Progenitor cell of endocrine pancreas (in vitro differentiated cells): Measurements from ENCODE around the gene PRKAA2. TPM values are rescaled to one million over a fixed set of nuclear protein-coding genes. Genes with fewer than 3 reads are reported as not detected.

Experiments used
- DNase-seq: peaks from one replicate; pipeline ENCODE4 v3.0.0; 2021; ENCODE audit warnings: low spot score; ENCODE audit not compliant: unreplicated experiment
- H3K27ac Mint-ChIP-seq: 2 replicates; pipeline ENCODE4 v1.8.0; 2021; ENCODE audit warnings: mild to moderate bottlenecking, moderate library complexity, mixed read lengths
- H3K27me3 Mint-ChIP-seq: 2 replicates; pipeline ENCODE4 v1.8.0; 2021; ENCODE audit warnings: mixed read lengths
- H3K36me3 Mint-ChIP-seq: 2 replicates; pipeline ENCODE4 v1.8.0; 2022; ENCODE audit warnings: mixed read lengths; ENCODE audit not compliant: insufficient read depth
- H3K4me1 Mint-ChIP-seq: 2 replicates; pipeline ENCODE4 v1.8.0; 2021; ENCODE audit warnings: low read depth, mixed read lengths
- H3K4me3 Mint-ChIP-seq: 2 replicates; pipeline ENCODE4 v1.8.0; 2021; ENCODE audit warnings: low read depth, mild to moderate bottlenecking, moderate library complexity, mixed read lengths
- H3K9me3 Mint-ChIP-seq: 2 replicates; pipeline ENCODE4 v1.8.0; 2021; ENCODE audit warnings: low read depth, mixed read lengths
- total RNA-seq: library from RNA; stranded (reverse); gene quantifications from 2 replicates; pipeline ENCODE4 v1.2.1, GENCODE V29; 2021
- TF ChIP-seq, protein P1 (sequence below): fragments of 200-600 bp; sonication (generic); IDR thresholded peaks from one replicate; pipeline ENCODE4 v1.5.0; 2021; ENCODE audit warnings: antibody characterized with exemption, mild to moderate bottlenecking; ENCODE audit not compliant: unreplicated experiment

Gene PRKAA2
- total RNA-seq, 1 donor from 2014 or later = 8.6 TPM

DNA sequence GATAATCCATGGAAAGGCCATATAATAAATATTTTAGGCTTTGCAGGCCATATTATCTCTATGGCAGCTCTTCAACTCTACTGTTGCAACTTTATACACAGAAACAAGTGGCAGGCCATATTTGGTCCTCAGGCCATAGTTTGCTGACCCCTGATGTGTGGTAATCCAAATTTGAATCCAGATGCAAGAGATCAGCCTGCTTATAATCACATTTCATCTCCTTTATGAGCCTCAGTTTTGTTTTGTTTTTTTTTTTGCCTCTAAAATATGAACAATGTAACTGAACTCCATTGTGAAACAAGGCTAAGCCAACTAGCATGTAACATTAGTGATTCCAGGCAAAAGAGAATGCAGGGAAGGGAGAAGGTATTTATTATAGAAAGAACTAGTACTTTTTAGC, 81.6 kb downstream of the PRKAA2 start:
- no peaks in the 10 kb centered on the region for H3K27me3 Mint-ChIP-seq
- H3K36me3 Mint-ChIP-seq = peaks cover 2% of the 10 kb centered on the region
- TF ChIP-seq, protein P1, sequence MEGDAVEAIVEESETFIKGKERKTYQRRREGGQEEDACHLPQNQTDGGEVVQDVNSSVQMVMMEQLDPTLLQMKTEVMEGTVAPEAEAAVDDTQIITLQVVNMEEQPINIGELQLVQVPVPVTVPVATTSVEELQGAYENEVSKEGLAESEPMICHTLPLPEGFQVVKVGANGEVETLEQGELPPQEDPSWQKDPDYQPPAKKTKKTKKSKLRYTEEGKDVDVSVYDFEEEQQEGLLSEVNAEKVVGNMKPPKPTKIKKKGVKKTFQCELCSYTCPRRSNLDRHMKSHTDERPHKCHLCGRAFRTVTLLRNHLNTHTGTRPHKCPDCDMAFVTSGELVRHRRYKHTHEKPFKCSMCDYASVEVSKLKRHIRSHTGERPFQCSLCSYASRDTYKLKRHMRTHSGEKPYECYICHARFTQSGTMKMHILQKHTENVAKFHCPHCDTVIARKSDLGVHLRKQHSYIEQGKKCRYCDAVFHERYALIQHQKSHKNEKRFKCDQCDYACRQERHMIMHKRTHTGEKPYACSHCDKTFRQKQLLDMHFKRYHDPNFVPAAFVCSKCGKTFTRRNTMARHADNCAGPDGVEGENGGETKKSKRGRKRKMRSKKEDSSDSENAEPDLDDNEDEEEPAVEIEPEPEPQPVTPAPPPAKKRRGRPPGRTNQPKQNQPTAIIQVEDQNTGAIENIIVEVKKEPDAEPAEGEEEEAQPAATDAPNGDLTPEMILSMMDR = no peak
- H3K4me1 Mint-ChIP-seq = no peaks in the 10 kb centered on the region
- no peak overlapping the region for H3K27ac Mint-ChIP-seq
- peaks cover 3% of the 10 kb centered on the region for H3K9me3 Mint-ChIP-seq
- DNase-seq = no peak
- no peak overlapping the region for H3K4me3 Mint-ChIP-seq

DNA sequence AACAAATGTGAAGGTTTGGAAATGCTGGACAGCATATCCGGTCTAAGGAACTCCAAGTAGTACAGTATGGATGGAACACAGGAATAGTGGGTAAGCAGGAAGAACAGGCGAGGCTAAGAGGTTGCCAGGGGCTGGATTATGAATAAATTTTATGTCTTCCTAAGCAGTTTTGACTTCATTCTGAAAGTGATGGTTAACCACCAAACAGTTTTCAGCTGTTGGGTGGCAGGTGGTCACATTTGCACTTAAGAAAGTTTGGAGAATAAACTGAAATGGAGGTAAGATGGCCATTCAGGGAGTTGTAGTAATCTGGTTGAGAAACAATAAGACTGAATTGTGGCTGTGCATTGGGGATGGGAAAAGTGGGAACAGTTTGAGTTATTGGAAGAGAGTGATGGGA, 83.8 kb downstream of the PRKAA2 start:
- TF ChIP-seq, protein P1 = no peak
- no peaks in the 10 kb centered on the region for H3K27me3 Mint-ChIP-seq
- H3K27ac Mint-ChIP-seq = no peak overlapping the region
- H3K36me3 Mint-ChIP-seq = peaks cover 5% of the 10 kb centered on the region
- H3K4me3 Mint-ChIP-seq = no peak overlapping the region
- H3K4me1 Mint-ChIP-seq = peaks cover 3% of the 10 kb centered on the region
- H3K9me3 Mint-ChIP-seq = peaks cover 3% of the 10 kb centered on the region
- DNase-seq = no peak

DNA sequence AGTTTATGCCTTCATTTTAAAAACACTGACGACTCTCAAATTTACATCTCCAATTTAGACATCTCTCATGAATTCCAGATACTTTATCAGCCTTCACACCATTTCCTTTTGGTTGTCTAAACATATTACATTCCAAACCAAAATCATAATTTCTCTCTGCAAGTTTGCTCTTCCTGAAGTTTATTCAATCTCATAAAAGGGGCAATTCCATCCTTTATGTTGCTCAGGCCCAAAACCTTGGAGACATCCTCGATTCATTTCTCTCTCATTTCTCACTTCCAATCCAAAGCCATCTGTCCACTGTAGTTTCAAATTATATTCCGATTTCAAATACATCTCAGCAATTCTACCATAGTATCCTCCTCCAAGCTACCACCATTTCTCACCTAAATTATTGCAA, 100.1 kb downstream of the PRKAA2 start:
- no peak for DNase-seq
- no peaks in the 10 kb centered on the region for H3K27me3 Mint-ChIP-seq
- no peak overlapping the region for H3K4me3 Mint-ChIP-seq
- H3K9me3 Mint-ChIP-seq = peaks cover 9% of the 10 kb centered on the region
- no peaks in the 10 kb centered on the region for H3K4me1 Mint-ChIP-seq
- peaks cover 8% of the 10 kb centered on the region for H3K36me3 Mint-ChIP-seq
- TF ChIP-seq, protein P1 = no peak
- no peak overlapping the region for H3K27ac Mint-ChIP-seq

DNA sequence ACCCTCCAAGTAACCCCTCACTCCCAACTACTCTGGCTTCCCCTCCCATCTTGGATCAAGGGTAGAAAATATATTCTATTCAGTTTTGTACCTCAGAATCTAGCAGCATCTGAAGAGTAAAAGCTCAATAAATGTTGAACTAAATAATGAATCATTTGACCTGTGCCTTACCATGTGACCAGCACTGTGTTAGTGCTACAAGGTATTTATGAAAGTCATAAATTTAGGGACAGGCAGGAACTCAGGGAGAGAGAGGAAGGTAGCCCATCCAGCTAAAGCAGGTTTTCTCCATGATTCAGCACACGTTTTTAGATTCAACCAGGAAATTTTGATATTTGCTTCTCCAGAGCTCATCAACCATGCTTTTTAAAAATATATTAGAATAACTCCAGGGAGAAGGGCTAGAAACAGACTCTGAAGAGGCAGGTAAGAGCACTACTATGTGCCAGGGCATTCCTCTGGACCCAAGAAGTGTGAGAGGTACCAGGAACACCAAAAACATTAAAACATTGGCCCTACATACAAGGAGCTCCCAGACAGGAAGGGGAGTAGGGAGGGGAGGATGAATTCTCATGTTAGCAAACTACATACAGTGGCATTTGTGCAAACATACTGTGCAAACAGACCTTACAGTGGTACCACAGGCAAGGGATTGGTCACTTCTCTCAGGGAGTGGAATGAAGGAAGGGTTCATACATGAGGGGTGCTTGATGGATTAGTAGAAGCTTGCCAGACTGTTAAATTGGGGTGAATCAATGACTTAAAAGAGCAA, 109.8 kb downstream of the PRKAA2 start:
- H3K27ac Mint-ChIP-seq = no peak overlapping the region
- TF ChIP-seq, protein P1 = no peak
- H3K4me1 Mint-ChIP-seq = peaks cover 5% of the 10 kb centered on the region
- no peaks in the 10 kb centered on the region for H3K27me3 Mint-ChIP-seq
- no peak overlapping the region for H3K4me3 Mint-ChIP-seq
- H3K9me3 Mint-ChIP-seq = no peaks in the 10 kb centered on the region
- no peak for DNase-seq
- H3K36me3 Mint-ChIP-seq = no peaks in the 10 kb centered on the region

DNA sequence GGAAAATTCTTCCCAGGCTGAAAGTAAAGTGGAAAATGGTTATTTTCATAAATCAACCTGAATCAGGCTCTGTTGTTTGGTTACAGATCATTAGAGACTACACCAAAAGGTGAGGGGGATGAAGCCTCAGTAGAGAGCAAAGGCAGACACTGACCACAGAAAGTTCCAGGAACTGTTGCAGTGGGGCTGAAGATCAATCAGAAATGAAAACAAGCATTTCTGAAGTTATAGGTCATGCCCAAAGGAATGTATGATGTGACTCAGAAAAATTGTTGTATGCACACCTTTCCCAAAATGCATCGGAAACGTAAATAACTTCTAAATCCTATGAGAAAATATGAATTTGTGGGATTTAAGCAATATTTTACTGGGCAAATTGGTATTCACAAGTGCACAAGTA, 110.8 kb downstream of the PRKAA2 start:
- Mint-ChIP-seq H3K36me3 (no peaks in the 10 kb centered on the region), H3K9me3 (no peaks in the 10 kb centered on the region), H3K4me1 (peaks cover 5% of the 10 kb centered on the region), H3K4me3 (no peak overlapping the region), H3K27me3 (no peaks in the 10 kb centered on the region), H3K27ac (no peak overlapping the region)
- no peak for DNase-seq
- TF ChIP-seq, protein P1 = no peak
